GM12873 (cell line): ENCODE measurements around the gene RPTOR.

Experiments used
- CTCF ChIP-seq: IDR thresholded peaks from 2 replicates; pipeline ENCODE4 v1.5.1; 2012; ENCODE audit warnings: low read depth, mild to moderate bottlenecking, moderate library complexity, low read length, control low read depth; ENCODE audit not compliant: insufficient read depth; ENCODE audit errors: missing control alignments

Gene RPTOR

GRCh38 chr17:80526116-80526910, 18.3 kb upstream of the RPTOR start:
- no peak for TF ChIP-seq CTCF

GRCh38 chr17:80527016-80527645, 17.5 kb upstream of the RPTOR start:
- no peak for TF ChIP-seq CTCF

- TF ChIP-seq CTCF, result no peak
These were observed 16.1 kb upstream of the RPTOR start for GRCh38 chr17:80528536-80528935.

- no peak for TF ChIP-seq CTCF
These were observed 15.3 kb upstream of the RPTOR start for GRCh38 chr17:80529104-80529903.

GRCh38 chr17:80529904-80530292, 14.7 kb upstream of the RPTOR start:
- no peak for TF ChIP-seq CTCF

- TF ChIP-seq CTCF, result no peak
These were observed 13.2 kb upstream of the RPTOR start for GRCh38 chr17:80531400-80531799.

- no peak for TF ChIP-seq CTCF
These were observed 6.2 kb upstream of the RPTOR start for GRCh38 chr17:80538484-80538883.
